GM12878 (cell line): ENCODE measurements around the gene NDUFA7. TPM values are rescaled to one million over a fixed set of nuclear protein-coding genes. Genes with fewer than 3 reads are reported as not detected.

Source experiments
- CBX3 ChIP-seq: fragments of 200-600 bp; sonication (generic); IDR thresholded peaks from 2 replicates; pipeline ENCODE4 v1.6.1; 2016; ENCODE audit warnings: low read depth, borderline replicate concordance
- CBX5 ChIP-seq: sonication (generic); IDR thresholded peaks from 2 replicates; pipeline ENCODE4 v1.6.1; 2016; ENCODE audit warnings: low read depth, moderate library complexity, mild to moderate bottlenecking, inconsistent platforms
- EP300 ChIP-seq, 2 experiments: fragments of 150-350 bp in 1 of 2; IDR thresholded peaks; 2 replicates each; pipeline ENCODE4 v1.6.1; 2011 to 2012; ENCODE audit warnings: low read depth in 2 of 2, low read length in 2 of 2, borderline replicate concordance in 1 of 2, improper control_type of control experiment in 1 of 2, inconsistent platforms in 1 of 2; ENCODE audit not compliant: control insufficient read depth in 1 of 2
- FOXK2 ChIP-seq: fragments of 450-650 bp; IDR thresholded peaks from 2 replicates; pipeline ENCODE4 v1.6.1; 2017; ENCODE audit warnings: mild to moderate bottlenecking, moderate library complexity
- GATAD2B ChIP-seq: fragments of 450-650 bp; conservative IDR thresholded peaks from 2 replicates; pipeline ENCODE4 v1.6.1; 2017; ENCODE audit warnings: low read depth, mild to moderate bottlenecking, moderate library complexity
- HCFC1 ChIP-seq: fragments of 150-350 bp; IDR thresholded peaks from 2 replicates; pipeline ENCODE4 v1.6.1; 2014; ENCODE audit warnings: low read length
- NFIC ChIP-seq: IDR thresholded peaks from 2 replicates; pipeline ENCODE4 v1.6.1; 2012; ENCODE audit warnings: low read depth, mild to moderate bottlenecking, inconsistent platforms, low read length, moderate library complexity
- PAX5 ChIP-seq: IDR thresholded peaks from 2 replicates; pipeline ENCODE4 v1.6.1; 2011; ENCODE audit warnings: low read depth, low read length, borderline replicate concordance
- POLR2AphosphoS5 ChIP-seq: IDR thresholded peaks from 2 replicates; pipeline ENCODE4 v1.6.1; 2011; ENCODE audit warnings: mild to moderate bottlenecking, low read length, inconsistent platforms
- RELA ChIP-seq: fragments of 450-650 bp; IDR thresholded peaks from 2 replicates; pipeline ENCODE4 v1.8.0; 2014; ENCODE audit warnings: borderline replicate concordance; ENCODE audit not compliant: partially characterized antibody
- STAT3 ChIP-seq: IDR thresholded peaks from 2 replicates; pipeline ENCODE4 v1.6.1; 2011; ENCODE audit warnings: low read depth, low read length, improper control_type of control experiment
- TCF3 ChIP-seq: IDR thresholded peaks from 2 replicates; pipeline ENCODE4 v1.6.1; 2012; ENCODE audit warnings: low read depth, mild to moderate bottlenecking, low read length, borderline replicate concordance; ENCODE audit not compliant: insufficient read depth
- polyA plus RNA-seq, 11 experiments: library from polyadenylated mRNA; depleted of rRNA in 4 of 11; unstranded in 6 of 11; stranded (reverse) in 5 of 11; fragments of >200 nt; fragmentation: Nextera tagmentation in 4 of 11; fragmentation: Illumina TruSeq in 1 of 11; extraction: Ambion mirVana in 4 of 11; extraction: Trizol in 1 of 11; gene quantifications; 1 replicate in 1 of 11; 2 replicates in 10 of 11; pipeline versions ENCODE4 v1.2.1 to v1.2.3, GENCODE V29; 2011 to 2016; ENCODE audit warnings: inconsistent platforms in 2 of 11, missing spikeins in 2 of 11, low read depth in 1 of 11
- total RNA-seq, 4 experiments: library from RNA; depleted of rRNA in 3 of 4; stranded (reverse); fragments of >200 nt in 3 of 4; fragmentation: Illumina TruSeq in 1 of 4; extraction: Trizol in 1 of 4; gene quantifications; 2 replicates each; pipeline versions ENCODE4 v1.2.1 to v1.2.3, GENCODE V29; 2013 to 2021
- TF ChIP-seq, protein P1 (sequence below): IDR thresholded peaks from 2 replicates; pipeline ENCODE4 v1.6.1; 2011; ENCODE audit warnings: low read depth, low read length, improper control_type of control experiment, borderline replicate concordance
- TF ChIP-seq, protein P2 (sequence below): IDR thresholded peaks from 2 replicates; pipeline ENCODE4 v1.6.1; 2012; ENCODE audit warnings: improper control_type of control experiment, low read depth, low read length; ENCODE audit not compliant: insufficient replicate concordance
- TF ChIP-seq, protein P3 (sequence below): fragments of 450-650 bp; IDR thresholded peaks from 2 replicates; pipeline ENCODE4 v1.6.1; 2017; ENCODE audit warnings: mild to moderate bottlenecking, moderate library complexity

The NDUFA7 gene
- total and polyA plus RNA-seq, 10 of the 15 experiments (the other 5 are each of a cell fraction or from before 2014, with no cell fraction given) = 79.0 to 360 (median 174) TPM

DNA sequence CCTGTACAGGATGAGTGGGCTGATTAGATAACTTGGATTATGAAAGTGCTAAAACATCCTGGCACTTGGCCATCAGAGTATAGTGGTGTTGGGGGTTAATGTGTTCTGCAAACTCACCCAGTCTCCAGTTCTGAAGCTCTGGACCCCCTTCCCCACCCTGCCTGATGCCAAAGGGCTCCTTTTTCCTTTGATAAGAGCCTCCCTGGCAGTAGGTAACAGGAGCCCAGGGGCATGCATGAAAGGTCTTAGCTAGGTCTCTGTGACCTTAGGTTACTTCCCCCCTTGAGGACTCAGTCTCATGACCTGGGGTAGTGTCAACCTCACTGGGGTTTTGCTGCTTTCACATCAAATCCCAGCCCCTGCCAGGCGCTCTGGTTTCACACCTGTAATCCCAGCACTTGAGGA is 2.6 kb upstream of the NDUFA7 start (continued):
- TF ChIP-seq EP300 (IDR thresholded peaks at IDR 0.05; ENCODE audit: borderline replicate concordance in 1 of 2, control insufficient read depth in 1 of 2, low read depth in 2 of 2, low read length in 2 of 2) (no peak), GATAD2B (no peak), RELA (no peak), CBX3 (no peak), STAT3 (no peak), POLR2AphosphoS5 (0 out of 2 replicates have a peak, but pooled peaks have one; percentile 25), TCF3 (no peak), CBX5 (no peak), PAX5 (no peak), NFIC (no peak; the same call in 1 of the 2 replicates), HCFC1 (no peak), FOXK2 (no peak)
- TF ChIP-seq, protein P1, sequence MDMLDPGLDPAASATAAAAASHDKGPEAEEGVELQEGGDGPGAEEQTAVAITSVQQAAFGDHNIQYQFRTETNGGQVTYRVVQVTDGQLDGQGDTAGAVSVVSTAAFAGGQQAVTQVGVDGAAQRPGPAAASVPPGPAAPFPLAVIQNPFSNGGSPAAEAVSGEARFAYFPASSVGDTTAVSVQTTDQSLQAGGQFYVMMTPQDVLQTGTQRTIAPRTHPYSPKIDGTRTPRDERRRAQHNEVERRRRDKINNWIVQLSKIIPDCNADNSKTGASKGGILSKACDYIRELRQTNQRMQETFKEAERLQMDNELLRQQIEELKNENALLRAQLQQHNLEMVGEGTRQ = no peak
- TF ChIP-seq, protein P2, sequence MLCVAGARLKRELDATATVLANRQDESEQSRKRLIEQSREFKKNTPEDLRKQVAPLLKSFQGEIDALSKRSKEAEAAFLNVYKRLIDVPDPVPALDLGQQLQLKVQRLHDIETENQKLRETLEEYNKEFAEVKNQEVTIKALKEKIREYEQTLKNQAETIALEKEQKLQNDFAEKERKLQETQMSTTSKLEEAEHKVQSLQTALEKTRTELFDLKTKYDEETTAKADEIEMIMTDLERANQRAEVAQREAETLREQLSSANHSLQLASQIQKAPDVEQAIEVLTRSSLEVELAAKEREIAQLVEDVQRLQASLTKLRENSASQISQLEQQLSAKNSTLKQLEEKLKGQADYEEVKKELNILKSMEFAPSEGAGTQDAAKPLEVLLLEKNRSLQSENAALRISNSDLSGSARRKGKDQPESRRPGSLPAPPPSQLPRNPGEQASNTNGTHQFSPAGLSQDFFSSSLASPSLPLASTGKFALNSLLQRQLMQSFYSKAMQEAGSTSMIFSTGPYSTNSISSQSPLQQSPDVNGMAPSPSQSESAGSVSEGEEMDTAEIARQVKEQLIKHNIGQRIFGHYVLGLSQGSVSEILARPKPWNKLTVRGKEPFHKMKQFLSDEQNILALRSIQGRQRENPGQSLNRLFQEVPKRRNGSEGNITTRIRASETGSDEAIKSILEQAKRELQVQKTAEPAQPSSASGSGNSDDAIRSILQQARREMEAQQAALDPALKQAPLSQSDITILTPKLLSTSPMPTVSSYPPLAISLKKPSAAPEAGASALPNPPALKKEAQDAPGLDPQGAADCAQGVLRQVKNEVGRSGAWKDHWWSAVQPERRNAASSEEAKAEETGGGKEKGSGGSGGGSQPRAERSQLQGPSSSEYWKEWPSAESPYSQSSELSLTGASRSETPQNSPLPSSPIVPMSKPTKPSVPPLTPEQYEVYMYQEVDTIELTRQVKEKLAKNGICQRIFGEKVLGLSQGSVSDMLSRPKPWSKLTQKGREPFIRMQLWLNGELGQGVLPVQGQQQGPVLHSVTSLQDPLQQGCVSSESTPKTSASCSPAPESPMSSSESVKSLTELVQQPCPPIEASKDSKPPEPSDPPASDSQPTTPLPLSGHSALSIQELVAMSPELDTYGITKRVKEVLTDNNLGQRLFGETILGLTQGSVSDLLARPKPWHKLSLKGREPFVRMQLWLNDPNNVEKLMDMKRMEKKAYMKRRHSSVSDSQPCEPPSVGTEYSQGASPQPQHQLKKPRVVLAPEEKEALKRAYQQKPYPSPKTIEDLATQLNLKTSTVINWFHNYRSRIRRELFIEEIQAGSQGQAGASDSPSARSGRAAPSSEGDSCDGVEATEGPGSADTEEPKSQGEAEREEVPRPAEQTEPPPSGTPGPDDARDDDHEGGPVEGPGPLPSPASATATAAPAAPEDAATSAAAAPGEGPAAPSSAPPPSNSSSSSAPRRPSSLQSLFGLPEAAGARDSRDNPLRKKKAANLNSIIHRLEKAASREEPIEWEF = no peak
- TF ChIP-seq, protein P3, sequence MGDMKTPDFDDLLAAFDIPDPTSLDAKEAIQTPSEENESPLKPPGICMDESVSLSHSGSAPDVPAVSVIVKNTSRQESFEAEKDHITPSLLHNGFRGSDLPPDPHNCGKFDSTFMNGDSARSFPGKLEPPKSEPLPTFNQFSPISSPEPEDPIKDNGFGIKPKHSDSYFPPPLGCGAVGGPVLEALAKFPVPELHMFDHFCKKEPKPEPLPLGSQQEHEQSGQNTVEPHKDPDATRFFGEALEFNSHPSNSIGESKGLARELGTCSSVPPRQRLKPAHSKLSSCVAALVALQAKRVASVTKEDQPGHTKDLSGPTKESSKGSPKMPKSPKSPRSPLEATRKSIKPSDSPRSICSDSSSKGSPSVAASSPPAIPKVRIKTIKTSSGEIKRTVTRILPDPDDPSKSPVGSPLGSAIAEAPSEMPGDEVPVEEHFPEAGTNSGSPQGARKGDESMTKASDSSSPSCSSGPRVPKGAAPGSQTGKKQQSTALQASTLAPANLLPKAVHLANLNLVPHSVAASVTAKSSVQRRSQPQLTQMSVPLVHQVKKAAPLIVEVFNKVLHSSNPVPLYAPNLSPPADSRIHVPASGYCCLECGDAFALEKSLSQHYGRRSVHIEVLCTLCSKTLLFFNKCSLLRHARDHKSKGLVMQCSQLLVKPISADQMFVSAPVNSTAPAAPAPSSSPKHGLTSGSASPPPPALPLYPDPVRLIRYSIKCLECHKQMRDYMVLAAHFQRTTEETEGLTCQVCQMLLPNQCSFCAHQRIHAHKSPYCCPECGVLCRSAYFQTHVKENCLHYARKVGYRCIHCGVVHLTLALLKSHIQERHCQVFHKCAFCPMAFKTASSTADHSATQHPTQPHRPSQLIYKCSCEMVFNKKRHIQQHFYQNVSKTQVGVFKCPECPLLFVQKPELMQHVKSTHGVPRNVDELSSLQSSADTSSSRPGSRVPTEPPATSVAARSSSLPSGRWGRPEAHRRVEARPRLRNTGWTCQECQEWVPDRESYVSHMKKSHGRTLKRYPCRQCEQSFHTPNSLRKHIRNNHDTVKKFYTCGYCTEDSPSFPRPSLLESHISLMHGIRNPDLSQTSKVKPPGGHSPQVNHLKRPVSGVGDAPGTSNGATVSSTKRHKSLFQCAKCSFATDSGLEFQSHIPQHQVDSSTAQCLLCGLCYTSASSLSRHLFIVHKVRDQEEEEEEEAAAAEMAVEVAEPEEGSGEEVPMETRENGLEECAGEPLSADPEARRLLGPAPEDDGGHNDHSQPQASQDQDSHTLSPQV = no peak
